ENCODE data around the gene RBM4. TPM values are rescaled to one million over a fixed set of nuclear protein-coding genes. Genes with fewer than 3 reads are reported as not detected.

Gene RBM4
- total and polyA plus RNA-seq, 2 of the 13 experiments (the other 11 are each of a cell fraction or from before 2014, with no cell fraction given), result 126 to 136 TPM

- peak; percentile 10; the same call in 1 of the 2 replicates for TF ChIP-seq ZNF724P (CRISPR knock-in tag; IDR thresholded peaks at IDR 0.05; ENCODE audit: borderline replicate concordance)
- no peak for TF ChIP-seq ZNF296 (CRISPR knock-in tag; conservative IDR thresholded peaks at IDR 0.05)
- TF ChIP-seq ZNF614 (CRISPR knock-in tag; IDR thresholded peaks at IDR 0.05; ENCODE audit: borderline replicate concordance), result no peak
- TF ChIP-seq PITX1 (CRISPR knock-in tag; IDR thresholded peaks at IDR 0.05), result no peak
- TF ChIP-seq MBNL3 (CRISPR knock-in tag; conservative IDR thresholded peaks at IDR 0.05), result no peak
- TF ChIP-seq ZNF607 (CRISPR knock-in tag; IDR thresholded peaks at IDR 0.05; ENCODE audit: borderline replicate concordance), result peak; percentile 86
- TF ChIP-seq HOXD1 (CRISPR knock-in tag; IDR thresholded peaks at IDR 0.05), result 0 out of 2 replicates have a peak, but pooled peaks have one; percentile 19
- no peak; the same call in 1 of the 2 replicates for TF ChIP-seq ARID5B (CRISPR knock-in tag; IDR thresholded peaks at IDR 0.05)
- TF ChIP-seq ZUFSP (CRISPR knock-in tag; IDR thresholded peaks at IDR 0.05; ENCODE audit: borderline replicate concordance), result no peak
- TF ChIP-seq CCDC6 (CRISPR knock-in tag; IDR thresholded peaks at IDR 0.05), result no peak; the same call in 1 of the 2 replicates
- TF ChIP-seq SNAPC5 (CRISPR knock-in tag; IDR thresholded peaks at IDR 0.05; ENCODE audit: borderline replicate concordance), result no peak
- TF ChIP-seq SNAI1 (CRISPR knock-in tag; IDR thresholded peaks at IDR 0.05; ENCODE audit: borderline replicate concordance), result no peak
- no peak for TF ChIP-seq PTBP1 (IDR thresholded peaks at IDR 0.05; ENCODE audit: low read depth, low read length, poor library complexity, severe bottlenecking)
- no peak; the same call in 1 of the 2 replicates for TF ChIP-seq SMAD3 (CRISPR knock-in tag; IDR thresholded peaks at IDR 0.05)
- TF ChIP-seq THRA (CRISPR knock-in tag; IDR thresholded peaks at IDR 0.05; ENCODE audit: borderline replicate concordance), result 0 out of 2 replicates have a peak, but pooled peaks have one; percentile 1
- TF ChIP-seq RBM39 (IDR thresholded peaks at IDR 0.05; ENCODE audit: low read depth, low read length, poor library complexity, severe bottlenecking), result peak; percentile 69
- TF ChIP-seq GTF2F1 (IDR thresholded peaks at IDR 0.05; ENCODE audit: low read length), result peak; percentile 82; the same call in 1 of the 2 replicates
- no peak for TF ChIP-seq ZNF552 (CRISPR knock-in tag; IDR thresholded peaks at IDR 0.05; ENCODE audit: borderline replicate concordance)
- TF ChIP-seq CCAR2 (optimal IDR thresholded peaks at IDR 0.05; ENCODE audit: low read depth, low read length), result no peak
- TF ChIP-seq ZNF253 (CRISPR knock-in tag; IDR thresholded peaks at IDR 0.05; ENCODE audit: borderline replicate concordance), result no peak
- no peak for TF ChIP-seq EEA1 (CRISPR knock-in tag; IDR thresholded peaks at IDR 0.05; ENCODE audit: borderline replicate concordance)
- peak; percentile 93 for TF ChIP-seq KDM5B (CRISPR knock-in tag; IDR thresholded peaks at IDR 0.05; ENCODE audit: borderline replicate concordance)
Measured at GRCh38 chr11:66638177-66639065, at the start of gene RBM4 (continued).

Data from HepG2 (cell line).